ENCODE data around the gene SLC34A3. TPM values are rescaled to one million over a fixed set of nuclear protein-coding genes. Genes with fewer than 3 reads are reported as not detected.
A peak's percentile ranks its signal among the peaks of the same experiment; 100 is the strongest.

The SLC34A3 gene
- total RNA-seq, 1 donor from 2014 or later = not detected

DNA sequence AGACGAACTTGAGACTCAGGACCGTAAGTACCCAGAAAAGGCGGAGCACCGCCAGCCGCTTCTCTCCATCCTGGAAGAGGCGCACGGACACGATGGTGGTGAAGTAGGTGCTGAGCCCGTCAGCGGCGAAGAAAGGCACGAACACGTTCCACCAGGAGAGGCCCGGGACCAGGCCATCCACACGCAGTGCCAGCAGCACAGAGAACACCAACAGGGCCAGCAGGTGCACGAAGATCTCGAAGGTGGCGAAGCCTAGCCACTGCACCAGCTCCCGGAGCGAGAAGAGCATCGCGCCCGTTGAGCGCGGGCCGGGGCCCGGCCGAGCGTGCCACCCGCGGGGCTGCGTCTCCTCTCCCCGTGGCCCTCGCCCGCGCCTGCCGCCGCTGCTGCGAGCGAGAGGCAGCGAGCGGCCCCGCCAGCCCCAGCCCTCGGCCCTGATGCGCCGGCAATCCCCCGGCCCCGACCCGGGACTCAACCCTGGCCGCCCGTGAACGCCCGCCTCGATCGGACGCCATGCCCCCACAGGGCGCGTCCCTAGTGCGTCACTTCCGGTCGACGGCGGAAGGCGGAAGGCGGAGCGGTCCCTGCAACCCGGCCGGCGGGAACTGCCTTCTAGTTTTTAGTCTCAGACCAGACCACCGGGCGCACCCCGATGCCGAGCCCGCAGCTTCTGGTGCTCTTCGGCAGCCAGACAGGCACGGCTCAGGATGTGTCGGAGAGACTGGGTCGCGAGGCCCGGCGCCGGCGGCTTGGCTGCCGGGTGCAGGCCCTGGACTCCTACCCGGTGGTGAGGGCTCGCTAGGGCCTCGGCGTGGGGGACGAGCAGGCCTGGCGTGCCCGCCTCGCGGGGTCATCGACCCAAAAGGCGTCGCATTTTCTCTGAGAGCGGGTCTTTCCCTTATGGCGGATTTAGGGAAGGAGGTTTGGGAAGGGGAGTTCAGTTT, 25.3 kb upstream of the SLC34A3 start, which contains the start of the genes NDOR1 and TMEM203:
NDOR1 (plus strand) TSS at position 575 of the 944 bp plus-strand sequence; CDS start at position 653, 78 bp downstream.
TMEM203 (minus strand) TSS at position 523 of the 944 bp plus-strand sequence; CDS start at position 289, 234 bp downstream.
- Mint-ChIP-seq H3K4me3 (ENCODE audit: unreplicated experiment) (peak within 1 kb of the TSS; percentile 86), H3K27ac (ENCODE audit: unreplicated experiment) (peak within 1 kb of the TSS; percentile 85), H3K27me3 (ENCODE audit: unreplicated experiment) (no peaks in the 10 kb centered on the region), H3K9me3 (ENCODE audit: unreplicated experiment) (no peaks in the 10 kb centered on the region), H3K4me1 (ENCODE audit: unreplicated experiment) (peaks cover 49% of the 10 kb centered on the region), H3K36me3 (ENCODE audit: unreplicated experiment) (peaks cover 8% of the 10 kb centered on the region)
- no peak for TF ChIP-seq CTCF (IDR thresholded peaks at IDR 0.05)
- DNase-seq (ENCODE audit: extremely low spot score, unreplicated experiment) = peak; percentile 95

DNA sequence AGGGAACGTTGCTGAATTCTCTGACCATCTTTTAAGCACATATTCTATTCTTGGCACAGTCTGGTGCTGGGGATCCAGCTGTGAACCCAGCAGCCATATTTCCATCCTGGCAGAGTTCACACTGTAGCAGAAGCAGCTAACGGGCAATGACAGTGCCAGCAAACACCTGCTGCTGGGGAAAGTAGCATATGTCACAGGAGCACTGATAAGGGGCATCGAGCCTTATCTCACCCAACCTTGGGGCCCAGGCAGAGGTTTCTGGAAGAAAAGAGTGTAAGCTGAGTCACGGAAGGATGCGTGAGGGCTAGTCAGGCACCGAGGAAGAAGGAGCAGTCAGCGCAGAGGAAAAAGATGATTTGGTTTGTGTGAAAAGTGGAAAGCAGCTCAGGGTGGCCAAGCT, 24.1 kb upstream of the SLC34A3 start:
- Mint-ChIP-seq H3K27ac (ENCODE audit: unreplicated experiment) (peak overlapping the region; percentile 19), H3K36me3 (ENCODE audit: unreplicated experiment) (peaks cover 8% of the 10 kb centered on the region), H3K9me3 (ENCODE audit: unreplicated experiment) (no peaks in the 10 kb centered on the region), H3K27me3 (ENCODE audit: unreplicated experiment) (no peaks in the 10 kb centered on the region), H3K4me1 (ENCODE audit: unreplicated experiment) (peaks cover 41% of the 10 kb centered on the region), H3K4me3 (ENCODE audit: unreplicated experiment) (peak overlapping the region; percentile 86)
- TF ChIP-seq CTCF (IDR thresholded peaks at IDR 0.05) = no peak
- DNase-seq (ENCODE audit: extremely low spot score, unreplicated experiment) = no peak

DNA sequence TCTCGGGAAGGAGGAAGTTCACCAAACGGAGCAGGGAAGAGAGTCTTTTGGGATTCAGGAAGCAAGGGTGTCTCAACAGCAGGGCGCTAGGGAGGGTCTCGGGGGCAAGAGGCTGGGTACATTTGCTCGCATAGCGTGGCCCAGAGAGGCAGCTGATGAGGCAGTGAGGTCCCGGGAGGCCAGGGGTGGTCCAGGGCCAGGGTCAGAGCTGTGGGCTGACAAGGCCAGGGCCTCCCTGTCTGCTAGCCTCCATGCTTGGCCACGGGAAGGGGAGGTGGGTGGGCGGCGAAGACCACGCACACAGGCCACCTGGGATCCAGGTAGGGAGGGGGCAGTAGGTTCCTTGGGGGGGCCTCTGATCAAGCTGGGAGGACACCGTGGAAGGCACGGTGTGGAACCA, 19.2 kb upstream of the SLC34A3 start:
- Mint-ChIP-seq H3K4me1 (ENCODE audit: unreplicated experiment) (peaks cover 10% of the 10 kb centered on the region), H3K27ac (ENCODE audit: unreplicated experiment) (no peak overlapping the region), H3K27me3 (ENCODE audit: unreplicated experiment) (no peaks in the 10 kb centered on the region), H3K4me3 (ENCODE audit: unreplicated experiment) (no peak overlapping the region), H3K9me3 (ENCODE audit: unreplicated experiment) (no peaks in the 10 kb centered on the region), H3K36me3 (ENCODE audit: unreplicated experiment) (peaks cover 11% of the 10 kb centered on the region)
- TF ChIP-seq CTCF (IDR thresholded peaks at IDR 0.05) = no peak
- DNase-seq (ENCODE audit: extremely low spot score, unreplicated experiment) = no peak

DNA sequence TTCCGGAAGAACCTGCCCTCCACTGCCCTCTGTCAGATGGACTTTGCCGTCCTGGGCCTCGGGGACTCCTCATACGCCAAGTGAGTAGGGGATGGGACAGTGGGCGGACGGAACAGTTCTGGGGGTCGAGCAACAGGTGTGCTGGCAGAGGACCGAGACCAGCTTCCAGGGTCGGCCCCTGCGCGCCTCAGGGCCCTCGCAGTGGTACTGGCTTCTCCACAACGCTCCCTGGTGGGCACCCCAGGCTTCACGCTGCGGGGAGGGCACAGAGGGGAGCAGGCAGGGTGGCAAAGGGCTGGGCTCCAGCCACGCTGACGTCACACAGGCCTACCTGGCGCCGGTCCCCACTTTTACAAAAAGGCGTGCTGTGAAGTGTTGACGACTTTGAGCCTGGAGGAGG, 18.2 kb upstream of the SLC34A3 start:
- no peak for TF ChIP-seq CTCF (IDR thresholded peaks at IDR 0.05)
- H3K4me3 Mint-ChIP-seq (ENCODE audit: unreplicated experiment) = no peak overlapping the region

More for the DNA sequence above, 18.2 kb upstream of the SLC34A3 start:
- Mint-ChIP-seq H3K27me3 (ENCODE audit: unreplicated experiment) (no peaks in the 10 kb centered on the region), H3K27ac (ENCODE audit: unreplicated experiment) (no peak overlapping the region), H3K36me3 (ENCODE audit: unreplicated experiment) (peaks cover 5% of the 10 kb centered on the region), H3K9me3 (ENCODE audit: unreplicated experiment) (no peaks in the 10 kb centered on the region), H3K4me1 (ENCODE audit: unreplicated experiment) (peaks cover under 1% of the 10 kb centered on the region)
- DNase-seq (ENCODE audit: extremely low spot score, unreplicated experiment) = no peak

Data from osteocyte (in vitro differentiated cells).